ENCODE data around the gene SBF2.

Gene SBF2

GRCh38 chr11:9797300-9797699 is 496.7 kb downstream of the SBF2 start:
- in situ Hi-C loops (cut with HindIII; ENCODE audit: low pct_ligation_motif_present, low pct_unique_long_range_greater_than_20kb, low sequenced_read_pairs): no loop called here
- no peak for DNase-seq

- in situ Hi-C loops (cut with HindIII; ENCODE audit: low pct_ligation_motif_present, low pct_unique_long_range_greater_than_20kb, low sequenced_read_pairs): no loop called here
- DNase-seq: no peak
Observed at GRCh38 chr11:9796854-9797253, 497.2 kb downstream of the SBF2 start.

- in situ Hi-C loops (cut with HindIII; ENCODE audit: low pct_ligation_motif_present, low pct_unique_long_range_greater_than_20kb, low sequenced_read_pairs): no loop called here
- DNase-seq: no peak
Observed at GRCh38 chr11:9796266-9796665, 497.8 kb downstream of the SBF2 start.

- in situ Hi-C loops (cut with HindIII; ENCODE audit: low pct_ligation_motif_present, low pct_unique_long_range_greater_than_20kb, low sequenced_read_pairs): no loop called here
- DNase-seq: no peak
Observed at GRCh38 chr11:9790703-9791102, 503.3 kb downstream of the SBF2 start.

GRCh38 chr11:9789910-9790309 is 504.1 kb downstream of the SBF2 start:
- DNase-seq: no peak
- in situ Hi-C loops (cut with HindIII; ENCODE audit: low pct_ligation_motif_present, low pct_unique_long_range_greater_than_20kb, low sequenced_read_pairs): no loop called here

GRCh38 chr11:9787981-9788521 is 506.0 kb downstream of the SBF2 start:
- no peak for DNase-seq
- in situ Hi-C loops (cut with HindIII; ENCODE audit: low pct_ligation_motif_present, low pct_unique_long_range_greater_than_20kb, low sequenced_read_pairs): no loop called here

GRCh38 chr11:9787260-9787659 is 506.8 kb downstream of the SBF2 start:
- in situ Hi-C loops (cut with HindIII; ENCODE audit: low pct_ligation_motif_present, low pct_unique_long_range_greater_than_20kb, low sequenced_read_pairs): no loop called here
- DNase-seq: no peak

GRCh38 chr11:9784602-9785315 is 509.3 kb downstream of the SBF2 start:
- in situ Hi-C loops (cut with HindIII; ENCODE audit: low pct_ligation_motif_present, low pct_unique_long_range_greater_than_20kb, low sequenced_read_pairs): no loop called here
- no peak for DNase-seq

GRCh38 chr11:9783986-9784385 is 510.0 kb downstream of the SBF2 start:
- DNase-seq: no peak
- in situ Hi-C loops (cut with HindIII; ENCODE audit: low pct_ligation_motif_present, low pct_unique_long_range_greater_than_20kb, low sequenced_read_pairs): no loop called here

GRCh38 chr11:9780929-9781328 is 513.1 kb downstream of the SBF2 start:
- in situ Hi-C loops (cut with HindIII; ENCODE audit: low pct_ligation_motif_present, low pct_unique_long_range_greater_than_20kb, low sequenced_read_pairs): no loop called here
- DNase-seq: no peak

- no peak for DNase-seq
- in situ Hi-C loops (cut with HindIII; ENCODE audit: low pct_ligation_motif_present, low pct_unique_long_range_greater_than_20kb, low sequenced_read_pairs): no loop called here
Observed at GRCh38 chr11:9777525-9777924, 516.5 kb downstream of the SBF2 start.

GRCh38 chr11:9777066-9777465 is 517.0 kb downstream of the SBF2 start:
- DNase-seq: no peak
- in situ Hi-C loops (cut with HindIII; ENCODE audit: low pct_ligation_motif_present, low pct_unique_long_range_greater_than_20kb, low sequenced_read_pairs): no loop called here

GRCh38 chr11:9776203-9776602 is 517.8 kb downstream of the SBF2 start:
- in situ Hi-C loops (cut with HindIII; ENCODE audit: low pct_ligation_motif_present, low pct_unique_long_range_greater_than_20kb, low sequenced_read_pairs): no loop called here
- no peak for DNase-seq

- DNase-seq: no peak
Observed at GRCh38 chr11:9775398-9775779, 518.6 kb downstream of the SBF2 start.

GRCh38 chr11:9774591-9775397 is 519.2 kb downstream of the SBF2 start:
- in situ Hi-C loops (cut with HindIII; ENCODE audit: low pct_ligation_motif_present, low pct_unique_long_range_greater_than_20kb, low sequenced_read_pairs): no loop called here
- no peak for DNase-seq

More at GRCh38 chr11:9775398-9775779, 518.6 kb downstream of the SBF2 start:
- in situ Hi-C loops (cut with HindIII; ENCODE audit: low pct_ligation_motif_present, low pct_unique_long_range_greater_than_20kb, low sequenced_read_pairs): no loop called here

- no peak for DNase-seq
- in situ Hi-C loops (cut with HindIII; ENCODE audit: low pct_ligation_motif_present, low pct_unique_long_range_greater_than_20kb, low sequenced_read_pairs): no loop called here
Observed at GRCh38 chr11:9774109-9774508, 519.9 kb downstream of the SBF2 start.

GRCh38 chr11:9773524-9773923 is 520.5 kb downstream of the SBF2 start:
- no peak for DNase-seq
- in situ Hi-C loops (cut with HindIII; ENCODE audit: low pct_ligation_motif_present, low pct_unique_long_range_greater_than_20kb, low sequenced_read_pairs): no loop called here

- in situ Hi-C loops (cut with HindIII; ENCODE audit: low pct_ligation_motif_present, low pct_unique_long_range_greater_than_20kb, low sequenced_read_pairs): no loop called here
- no peak for DNase-seq
Observed at GRCh38 chr11:9772218-9772617, 521.8 kb downstream of the SBF2 start.

GRCh38 chr11:9771071-9771511 is 522.9 kb downstream of the SBF2 start:
- in situ Hi-C loops (cut with HindIII; ENCODE audit: low pct_ligation_motif_present, low pct_unique_long_range_greater_than_20kb, low sequenced_read_pairs): no loop called here
- DNase-seq: no peak

- no peak for DNase-seq
- in situ Hi-C loops (cut with HindIII; ENCODE audit: low pct_ligation_motif_present, low pct_unique_long_range_greater_than_20kb, low sequenced_read_pairs): no loop called here
Observed at GRCh38 chr11:9769621-9770020, 524.4 kb downstream of the SBF2 start.
